SW 1271 (cell line): ENCODE data around the gene NFIL3.
"Not testable (repeated sequence)": the region's sequence is repeated elsewhere in the genome, so short reads cannot be mapped to it uniquely, and the experiment has no call there.

ENCODE experiments used
- DNase-seq, 2 experiments: peaks; one replicate each; lab custom pipeline; 2025; lab: John Stamatoyannopoulos, UW

The NFIL3 gene, protein sequence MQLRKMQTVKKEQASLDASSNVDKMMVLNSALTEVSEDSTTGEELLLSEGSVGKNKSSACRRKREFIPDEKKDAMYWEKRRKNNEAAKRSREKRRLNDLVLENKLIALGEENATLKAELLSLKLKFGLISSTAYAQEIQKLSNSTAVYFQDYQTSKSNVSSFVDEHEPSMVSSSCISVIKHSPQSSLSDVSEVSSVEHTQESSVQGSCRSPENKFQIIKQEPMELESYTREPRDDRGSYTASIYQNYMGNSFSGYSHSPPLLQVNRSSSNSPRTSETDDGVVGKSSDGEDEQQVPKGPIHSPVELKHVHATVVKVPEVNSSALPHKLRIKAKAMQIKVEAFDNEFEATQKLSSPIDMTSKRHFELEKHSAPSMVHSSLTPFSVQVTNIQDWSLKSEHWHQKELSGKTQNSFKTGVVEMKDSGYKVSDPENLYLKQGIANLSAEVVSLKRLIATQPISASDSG

DNA sequence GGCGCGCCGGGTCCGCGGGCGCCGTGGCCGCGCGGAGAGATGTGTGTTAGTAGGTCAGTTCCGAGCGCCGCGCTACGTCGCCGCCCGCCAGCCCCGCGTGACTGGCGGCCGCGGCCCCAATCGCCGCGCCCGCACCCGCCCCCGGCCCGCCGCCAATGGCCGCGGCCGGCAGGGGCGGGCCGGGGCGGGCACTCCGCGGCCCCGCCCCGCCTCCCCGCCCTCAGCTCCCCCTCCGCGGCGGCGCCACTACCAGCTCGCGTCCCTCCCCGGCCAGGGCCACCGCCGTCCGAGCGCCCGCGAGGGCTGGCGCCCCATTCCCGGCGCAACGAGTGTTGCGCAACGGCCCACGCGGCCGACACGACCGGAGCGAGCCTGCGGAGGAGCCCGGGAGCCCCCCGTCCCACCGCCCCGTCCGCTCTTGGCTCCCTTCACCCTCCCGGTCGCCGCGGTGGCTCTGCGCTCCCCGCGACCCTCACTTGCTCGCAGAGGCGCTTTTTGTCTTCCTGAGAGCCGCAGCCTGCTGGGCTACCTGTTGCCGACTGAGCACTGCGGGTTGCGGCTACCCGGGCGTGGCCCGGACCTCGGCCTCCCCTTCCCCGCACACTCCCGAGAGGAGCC lies at the start of gene NFIL3:
Gene NFIL3, minus strand, starts transcription at position 48 of the 618 bp plus-strand sequence. CDS start 13,098 bp downstream, outside the sequence.
- peak; percentile 19 to 68 for DNase-seq

DNA sequence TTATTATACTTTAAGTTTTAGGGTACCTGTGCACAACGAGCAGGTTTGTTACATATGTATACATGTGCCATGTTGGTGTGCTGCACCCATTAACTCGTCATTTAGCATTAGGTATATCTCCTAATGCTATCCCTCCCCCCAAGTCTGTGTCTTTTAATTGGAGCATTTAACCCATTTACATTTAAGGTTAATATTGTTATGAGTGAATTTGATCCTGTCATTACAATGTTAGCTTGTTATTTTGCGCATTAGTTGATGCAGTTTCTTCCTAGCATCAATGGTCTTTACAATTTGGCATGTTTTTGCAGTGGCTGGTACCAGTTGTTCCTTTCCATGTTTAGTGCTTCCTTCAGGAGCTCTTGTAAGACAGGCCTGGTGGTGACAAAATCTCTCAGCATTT lies 47.9 kb upstream of the NFIL3 start:
- DNase-seq = not testable (repeated sequence)

GRCh38 chr9:91465420-91465819 lies 41.8 kb upstream of the NFIL3 start:
- no peak for DNase-seq

GRCh38 chr9:91458906-91459305 lies 35.3 kb upstream of the NFIL3 start:
- no peak for DNase-seq

DNA sequence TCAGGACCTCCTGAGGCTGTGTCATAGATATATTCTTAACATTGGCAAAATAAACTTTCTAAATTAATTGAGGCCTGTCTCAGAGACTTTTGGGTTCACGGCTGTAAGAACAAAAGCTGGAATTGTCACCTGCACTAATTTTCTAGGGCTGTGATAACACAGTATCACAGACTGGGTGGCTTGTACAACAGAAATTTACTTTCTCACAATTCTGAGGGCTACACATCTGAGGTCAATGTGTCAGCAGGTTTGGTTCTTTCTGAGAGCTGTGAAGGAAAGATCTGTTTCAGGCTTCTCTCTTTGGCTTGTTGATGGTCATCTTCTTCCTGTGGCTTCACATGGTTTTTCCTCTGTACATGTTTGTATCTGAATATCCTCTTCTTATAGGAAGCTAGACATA lies 29.2 kb upstream of the NFIL3 start:
- no peak for DNase-seq

GRCh38 chr9:91451431-91452270 lies 28.0 kb upstream of the NFIL3 start:
- DNase-seq = no peak

DNA sequence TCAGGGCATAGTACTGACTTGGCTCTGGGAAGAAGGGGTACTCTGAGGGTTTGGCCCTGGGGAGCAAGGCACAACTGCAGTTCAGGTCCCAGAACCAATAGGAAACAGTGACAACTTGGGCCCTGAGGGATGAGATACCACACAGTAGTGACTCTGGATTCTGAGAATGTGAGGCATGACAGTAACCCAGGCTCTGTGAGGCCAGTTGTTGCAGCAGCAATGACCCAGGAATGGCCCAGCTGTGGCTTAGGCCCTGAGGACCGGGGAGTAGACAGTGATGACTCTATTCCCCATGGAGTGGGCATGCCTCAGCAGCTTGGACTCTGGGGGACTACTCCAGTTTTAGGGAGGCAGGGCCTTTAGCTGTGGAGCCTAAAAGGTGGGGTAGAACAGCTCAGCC lies 21.5 kb upstream of the NFIL3 start:
- no peak for DNase-seq

GRCh38 chr9:91443994-91444392 lies 20.4 kb upstream of the NFIL3 start:
- no peak for DNase-seq

- DNase-seq = no peak
These were observed 19.8 kb upstream of the NFIL3 start for GRCh38 chr9:91443321-91443993.

DNA sequence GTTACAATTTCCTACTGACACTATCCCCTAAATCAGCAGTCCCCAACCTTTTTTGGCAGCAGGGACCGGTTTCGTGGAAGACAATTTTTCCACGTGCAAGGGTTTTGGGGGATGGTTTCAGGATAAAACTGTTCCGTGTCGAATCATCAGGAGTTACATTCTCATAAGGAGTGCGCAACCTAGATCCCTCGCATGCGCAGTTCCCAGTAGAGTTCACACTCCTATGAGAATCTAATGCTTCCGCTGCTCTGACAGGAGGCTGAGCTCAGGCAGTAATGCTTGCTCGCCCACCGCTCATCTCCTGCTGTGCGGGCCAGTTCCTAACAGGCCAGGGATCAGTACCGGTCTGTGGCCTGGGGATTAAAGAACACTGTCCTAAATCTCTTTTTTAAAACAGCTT lies 13.2 kb upstream of the NFIL3 start:
- DNase-seq = no peak

- peak; percentile 46 to 86 for DNase-seq
These were observed 9.5 kb upstream of the NFIL3 start for GRCh38 chr9:91433180-91433579.

- DNase-seq = no peak
These were observed 7.9 kb upstream of the NFIL3 start for GRCh38 chr9:91431485-91431884.

DNA sequence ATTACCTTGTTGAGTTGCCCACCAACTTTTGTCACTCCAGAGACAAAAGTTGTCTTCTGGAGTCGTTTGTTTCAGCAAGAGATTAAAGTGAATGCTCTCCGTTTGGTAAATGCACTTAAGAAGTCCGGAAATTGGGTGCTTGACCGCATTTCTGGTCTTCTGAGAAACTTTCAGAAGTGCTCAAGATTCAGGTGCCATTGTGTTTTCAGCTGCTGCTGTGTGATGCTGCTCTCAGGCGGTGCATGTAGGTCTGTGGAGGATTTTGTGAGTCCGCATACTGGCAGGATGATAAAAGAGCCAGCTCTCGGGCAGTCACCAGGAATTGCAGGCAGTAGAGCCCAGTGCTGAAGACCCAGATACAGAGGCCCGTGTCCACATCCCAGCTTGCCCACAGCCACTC lies 5.9 kb upstream of the NFIL3 start:
- DNase-seq = no peak

DNA sequence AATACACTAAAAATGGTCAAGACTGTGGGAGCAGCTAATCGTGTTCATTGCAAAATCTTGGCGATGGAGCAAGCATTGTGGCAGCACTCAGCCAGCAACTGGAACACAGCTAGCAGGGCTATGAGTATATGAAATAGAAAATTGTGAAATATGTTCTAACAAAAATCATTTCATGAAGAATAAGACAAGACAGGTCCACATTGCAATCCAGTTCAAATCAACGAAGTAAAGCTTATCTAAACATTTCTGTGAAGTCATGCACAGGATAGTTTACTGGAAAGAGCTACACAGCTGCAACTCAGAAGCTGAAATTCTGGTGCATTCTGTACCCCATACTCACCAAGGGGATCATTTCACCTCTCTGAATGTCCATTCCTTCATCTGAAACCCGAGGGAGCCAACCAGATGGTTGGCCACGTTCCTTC lies 5.3 kb upstream of the NFIL3 start:
- no peak for DNase-seq

DNA sequence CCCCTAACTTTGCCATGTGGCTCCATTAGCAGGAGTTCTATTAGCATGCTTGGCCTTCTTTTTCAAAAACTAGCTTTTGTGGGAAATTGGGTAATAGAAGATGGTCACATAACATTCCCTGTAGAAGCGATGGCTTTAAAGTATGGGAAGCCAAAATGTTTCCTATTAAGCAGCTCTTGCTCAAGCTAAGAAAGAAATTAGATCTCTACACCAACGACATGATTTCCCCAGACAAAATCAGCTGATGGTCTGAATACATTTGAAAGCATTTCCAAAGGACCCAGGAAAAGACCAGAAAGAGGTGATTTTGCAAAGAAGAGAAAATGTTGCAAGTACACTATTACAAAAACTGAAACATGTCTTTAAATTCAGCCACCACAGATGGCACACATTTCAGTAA lies 4.8 kb upstream of the NFIL3 start:
- no peak for DNase-seq

GRCh38 chr9:91427873-91428272 lies 4.2 kb upstream of the NFIL3 start:
- DNase-seq = no peak

DNA sequence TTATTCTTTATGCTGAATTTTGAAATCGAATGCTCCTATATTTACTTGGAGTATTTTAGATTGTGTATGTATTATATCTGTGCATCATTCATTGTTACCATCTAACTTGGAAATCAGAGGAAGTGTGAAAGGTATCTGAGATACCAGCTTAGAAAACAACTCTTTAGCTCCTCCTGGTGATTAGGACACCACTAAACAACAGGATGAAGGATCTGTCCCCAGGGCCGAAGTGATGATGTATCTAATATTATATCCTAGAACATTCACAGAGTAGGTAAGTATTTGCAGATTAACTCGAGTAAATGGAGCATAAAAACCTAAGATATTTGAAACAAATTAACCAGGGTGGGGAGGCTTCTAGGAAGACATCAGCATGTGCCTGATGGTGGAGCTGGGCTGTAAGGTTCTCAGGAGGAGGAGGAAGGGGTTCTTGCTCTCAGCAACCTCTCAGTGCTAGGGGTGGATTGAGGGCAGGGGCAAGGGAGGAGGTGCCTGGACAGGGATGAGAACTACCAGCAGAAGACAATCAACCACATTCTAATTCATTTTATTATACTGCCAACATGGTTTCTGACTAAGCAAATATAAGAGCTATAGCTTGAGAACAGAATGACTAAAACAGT lies 2.6 kb upstream of the NFIL3 start:
- DNase-seq = peak; percentile 15 to 72

- DNase-seq = no peak
These were observed 1.6 kb upstream of the NFIL3 start for GRCh38 chr9:91425271-91425670.

- DNase-seq = peak; percentile 17 to 54
These were observed 958 bp upstream of the NFIL3 start for GRCh38 chr9:91424403-91425176.
